Peyer's patch (tissue), 4 donors: ENCODE results near the gene IFIT1B. TPM values are rescaled to one million over a fixed set of nuclear protein-coding genes. Genes with fewer than 3 reads are reported as not detected.

ENCODE experiments used
- DNase-seq, 3 donors: peaks; one replicate each; pipeline ENCODE4 v3.0.0-alpha.2; 2017 to 2019
- H3K27ac ChIP-seq, 4 donors: fragments of 200-600 bp; sonication (generic); one replicate each; pipeline ENCODE4 v1.5.1; 2016 to 2019
- H3K27me3 ChIP-seq, 2 donors: fragments of 200-600 bp; sonication (generic); one replicate each; pipeline ENCODE4 v1.5.1; 2019
- H3K36me3 ChIP-seq, 3 donors: fragments of 200-600 bp; sonication (generic); one replicate each; pipeline ENCODE4 v1.5.1; 2016 to 2019
- H3K4me1 ChIP-seq, 4 donors: fragments of 200-600 bp; sonication (generic); one replicate each; pipeline ENCODE4 v1.5.1; 2016 to 2019
- H3K4me3 ChIP-seq, 4 donors: fragments of 200-600 bp; sonication (generic); 1 replicate in 3 of 4; 2 replicates in 1 of 4; pipeline ENCODE4 v1.5.1; 2016 to 2019; ENCODE audit warnings: mild to moderate bottlenecking in 1 of 4
- H3K9me3 ChIP-seq, 4 donors: fragments of 200-600 bp; sonication (generic); one replicate each; pipeline ENCODE4 v1.5.1; 2016 to 2019; ENCODE audit warnings: mild to moderate bottlenecking in 1 of 4
- CTCF ChIP-seq, 6 experiments: fragments of 450-650 bp in 4 of 6; fragments of 200-600 bp in 2 of 6; sonication (generic) in 1 of 6; IDR thresholded peaks; one replicate each; pipeline ENCODE4 v1.5.1; 2017 to 2019; ENCODE audit warnings: antibody characterized with exemption in 6 of 6, mild to moderate bottlenecking in 3 of 6, moderate library complexity in 1 of 6
- POLR2A ChIP-seq, 2 donors: fragments of 450-650 bp; IDR thresholded peaks; one replicate each; pipeline ENCODE4 v1.5.1; 2017; ENCODE audit warnings: antibody characterized with exemption in 2 of 2, mild to moderate bottlenecking in 2 of 2, moderate library complexity in 2 of 2
- total RNA-seq, 4 donors: library from RNA; depleted of rRNA; stranded (reverse); fragments of >200 nt; gene quantifications; one replicate each; pipeline ENCODE4 v1.1.0, GENCODE V29; 2016

IFIT1B gene
- total RNA-seq, 4 donors from 2014 or later: not detected

- Histone ChIP-seq H3K36me3 (peaks cover 0 to 15% (median 0%) of the 10 kb centered on the region in 3 donors), H3K4me3 (no peak overlapping the region), H3K27me3 (no peaks in the 10 kb centered on the region), H3K4me1 (peaks cover 0 to 4% (median 2%) of the 10 kb centered on the region in 4 donors), H3K27ac (peak overlapping the region in 2 of 4 donors; percentile 28 to 58), H3K9me3 (no peaks in the 10 kb centered on the region)
- no peak for DNase-seq
- TF ChIP-seq POLR2A (IDR thresholded peaks at IDR 0.05): no peak
- TF ChIP-seq CTCF (IDR thresholded peaks at IDR 0.05): no peak
These were observed 38.0 kb upstream of the IFIT1B start for GRCh38 chr10:89339875-89340274.

DNA sequence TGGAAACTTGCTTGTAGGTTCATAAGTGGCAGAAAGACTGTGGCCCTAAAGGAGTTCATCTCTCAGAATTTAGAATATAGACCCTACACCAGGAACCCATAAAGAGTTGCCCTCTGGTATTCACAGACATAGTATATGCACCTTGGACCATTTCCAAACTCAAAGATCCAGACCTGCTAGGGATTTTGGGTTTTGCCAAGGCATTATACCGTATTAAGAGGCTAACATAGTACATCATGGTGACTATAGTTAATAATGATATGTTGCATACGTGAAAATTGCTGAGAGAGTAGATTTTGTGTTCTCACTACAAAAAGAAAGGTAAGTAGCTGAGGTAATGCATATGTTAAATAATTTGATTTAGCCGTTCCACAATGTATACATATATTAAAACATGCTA is 36.2 kb upstream of the IFIT1B start:
- TF ChIP-seq CTCF (IDR thresholded peaks at IDR 0.05) (no peak), POLR2A (IDR thresholded peaks at IDR 0.05) (no peak)

GRCh38 chr10:89342206-89342958 is 35.5 kb upstream of the IFIT1B start:
- H3K9me3 ChIP-seq: no peaks in the 10 kb centered on the region
- H3K27me3 ChIP-seq: no peaks in the 10 kb centered on the region
- peaks cover 0 to 6% (median 2%) of the 10 kb centered on the region in 4 donors for H3K4me1 ChIP-seq
- peaks cover 0 to 15% (median 0%) of the 10 kb centered on the region in 3 donors for H3K36me3 ChIP-seq
- TF ChIP-seq CTCF (IDR thresholded peaks at IDR 0.05) (no peak), POLR2A (IDR thresholded peaks at IDR 0.05) (no peak)
- no peak overlapping the region for H3K4me3 ChIP-seq
- H3K27ac ChIP-seq: no peak overlapping the region
- no peak for DNase-seq

More for the DNA sequence above, 36.2 kb upstream of the IFIT1B start:
- peaks cover 0 to 15% (median 0%) of the 10 kb centered on the region in 3 donors for H3K36me3 ChIP-seq
- no peak for DNase-seq
- no peaks in the 10 kb centered on the region for H3K9me3 ChIP-seq
- H3K4me1 ChIP-seq: peaks cover 0 to 3% (median 1%) of the 10 kb centered on the region in 4 donors
- H3K27me3 ChIP-seq: no peaks in the 10 kb centered on the region
- peak overlapping the region in 1 of 4 donors; percentile 39 for H3K27ac ChIP-seq
- no peak overlapping the region for H3K4me3 ChIP-seq

DNA sequence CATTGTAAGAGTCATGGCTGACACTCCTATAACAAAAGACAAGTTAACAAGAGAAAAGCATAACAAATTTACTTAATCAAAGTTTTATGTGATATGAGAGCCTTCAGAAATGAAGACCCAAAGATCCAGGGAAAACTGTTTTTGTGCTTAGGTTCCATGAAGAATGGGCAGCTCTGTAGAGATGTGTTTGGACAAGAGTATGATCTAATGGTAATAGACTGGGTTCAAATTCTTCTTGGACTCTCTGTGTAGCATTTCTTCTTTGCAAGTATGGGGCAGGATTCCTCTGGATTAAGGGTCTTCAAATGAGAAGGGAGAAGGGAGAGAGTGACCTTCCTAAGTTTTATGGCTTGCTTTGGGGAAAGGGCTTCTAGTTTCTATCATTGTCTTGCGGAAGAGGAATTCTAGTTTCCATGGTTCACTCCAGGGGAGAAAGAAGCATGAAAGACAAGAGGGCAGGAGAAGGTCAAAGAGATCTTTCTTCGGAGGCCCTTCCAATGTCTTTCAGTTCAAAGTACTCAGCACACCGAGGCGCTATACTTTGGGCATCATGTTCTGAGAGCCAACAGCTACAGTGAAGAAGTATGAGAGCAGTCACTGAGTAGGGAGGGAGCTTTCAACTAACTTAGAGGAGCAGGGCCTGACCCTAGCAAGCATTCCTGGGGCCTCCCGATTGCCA is 34.6 kb upstream of the IFIT1B start:
- no peak overlapping the region for H3K27ac ChIP-seq
- no peaks in the 10 kb centered on the region for H3K9me3 ChIP-seq
- peaks cover 0 to 6% (median 0%) of the 10 kb centered on the region in 4 donors for H3K4me1 ChIP-seq
- H3K4me3 ChIP-seq: no peak overlapping the region
- H3K36me3 ChIP-seq: peaks cover 0 to 15% (median 0%) of the 10 kb centered on the region in 3 donors
- DNase-seq: no peak
- TF ChIP-seq POLR2A (IDR thresholded peaks at IDR 0.05) (no peak), CTCF (IDR thresholded peaks at IDR 0.05) (no peak)
- H3K27me3 ChIP-seq: no peaks in the 10 kb centered on the region

DNA sequence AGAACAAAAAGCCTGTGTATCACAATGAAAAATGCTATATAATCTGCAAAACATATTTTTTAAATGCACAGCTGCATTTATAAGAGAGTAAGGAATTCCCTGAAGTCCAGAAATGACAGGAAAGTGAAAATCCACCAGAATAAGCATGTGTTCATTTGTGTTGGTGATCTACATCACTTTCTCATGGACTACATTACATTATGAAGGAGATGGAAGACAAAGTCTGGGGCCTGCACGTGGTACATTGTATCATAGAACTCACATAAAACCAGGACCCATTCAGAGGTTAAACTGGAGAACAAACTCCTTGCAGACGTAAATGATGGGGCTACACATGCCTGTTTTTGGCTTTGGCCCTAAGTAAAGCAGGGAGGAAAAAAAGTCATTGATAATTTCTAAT is 33.7 kb upstream of the IFIT1B start:
- Histone ChIP-seq H3K27me3 (no peaks in the 10 kb centered on the region), H3K36me3 (peaks cover 0 to 5% (median 0%) of the 10 kb centered on the region in 3 donors), H3K4me3 (no peak overlapping the region), H3K9me3 (no peaks in the 10 kb centered on the region), H3K27ac (no peak overlapping the region), H3K4me1 (peaks cover 0 to 6% (median 0%) of the 10 kb centered on the region in 4 donors)
- no peak for DNase-seq
- no peak for TF ChIP-seq CTCF (IDR thresholded peaks at IDR 0.05)
- TF ChIP-seq POLR2A (IDR thresholded peaks at IDR 0.05): no peak
